C4-2B (cell line): ENCODE measurements around the gene TYW1.
"Not testable (repeated sequence)": the region's sequence is repeated elsewhere in the genome, so short reads cannot be mapped to it uniquely, and the experiment has no call there.

Experiments
- ZFX ChIP-seq: fragments of 450-650 bp; IDR thresholded peaks from 2 replicates; pipeline ENCODE4 v1.6.1; 2017
- TF ChIP-seq, protein P1 (sequence below): fragments of 450-650 bp; conservative IDR thresholded peaks from 2 replicates; pipeline ENCODE4 v1.5.1; 2017; ENCODE audit warnings: mild to moderate bottlenecking

DNA sequence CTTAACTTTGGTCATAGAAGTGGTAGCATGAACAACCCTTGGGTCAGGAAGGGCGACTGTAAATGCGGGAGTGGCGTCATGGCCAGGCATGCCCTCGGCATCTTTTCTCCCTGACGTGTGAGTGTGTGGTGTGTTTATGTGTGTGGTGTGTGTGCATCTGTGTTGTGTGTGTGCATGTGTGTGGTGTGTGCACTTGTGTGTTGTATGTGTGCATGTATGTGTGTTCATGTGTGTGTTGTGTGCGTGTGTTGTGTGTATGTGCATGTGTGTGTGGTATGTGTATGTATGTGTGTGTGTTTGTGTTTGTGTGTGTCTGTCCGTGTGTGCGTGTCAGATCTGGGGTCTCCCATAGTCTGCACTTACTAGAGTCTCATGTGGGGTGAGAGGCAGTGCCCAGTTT lies 192.5 kb downstream of the TYW1 start:
- TF ChIP-seq, protein P1, sequence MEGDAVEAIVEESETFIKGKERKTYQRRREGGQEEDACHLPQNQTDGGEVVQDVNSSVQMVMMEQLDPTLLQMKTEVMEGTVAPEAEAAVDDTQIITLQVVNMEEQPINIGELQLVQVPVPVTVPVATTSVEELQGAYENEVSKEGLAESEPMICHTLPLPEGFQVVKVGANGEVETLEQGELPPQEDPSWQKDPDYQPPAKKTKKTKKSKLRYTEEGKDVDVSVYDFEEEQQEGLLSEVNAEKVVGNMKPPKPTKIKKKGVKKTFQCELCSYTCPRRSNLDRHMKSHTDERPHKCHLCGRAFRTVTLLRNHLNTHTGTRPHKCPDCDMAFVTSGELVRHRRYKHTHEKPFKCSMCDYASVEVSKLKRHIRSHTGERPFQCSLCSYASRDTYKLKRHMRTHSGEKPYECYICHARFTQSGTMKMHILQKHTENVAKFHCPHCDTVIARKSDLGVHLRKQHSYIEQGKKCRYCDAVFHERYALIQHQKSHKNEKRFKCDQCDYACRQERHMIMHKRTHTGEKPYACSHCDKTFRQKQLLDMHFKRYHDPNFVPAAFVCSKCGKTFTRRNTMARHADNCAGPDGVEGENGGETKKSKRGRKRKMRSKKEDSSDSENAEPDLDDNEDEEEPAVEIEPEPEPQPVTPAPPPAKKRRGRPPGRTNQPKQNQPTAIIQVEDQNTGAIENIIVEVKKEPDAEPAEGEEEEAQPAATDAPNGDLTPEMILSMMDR, result not testable (repeated sequence)
- TF ChIP-seq ZFX, result not testable (repeated sequence)
